Tibial nerve (tissue), 4 donors: ENCODE measurements around the gene THY1. TPM values are rescaled to one million over a fixed set of nuclear protein-coding genes. Genes with fewer than 3 reads are reported as not detected.

Source experiments
- DNase-seq, 2 donors: peaks; one replicate each; pipeline ENCODE4 v3.0.0-alpha.2; 2019; ENCODE audit warnings: low spot score in 2 of 2
- H3K27ac ChIP-seq, 4 donors: fragments of 200-600 bp; sonication (generic) in 3 of 4; one replicate each; pipeline ENCODE4 v1.5.1; 2017 to 2019; ENCODE audit warnings: mild to moderate bottlenecking in 1 of 4
- H3K27me3 ChIP-seq, 2 donors: fragments of 200-600 bp; sonication (generic) in 1 of 2; one replicate each; pipeline versions ENCODE4 v1.5.1 to v1.6.0; 2017 to 2019
- H3K36me3 ChIP-seq, 3 donors: fragments of 200-600 bp; sonication (generic); one replicate each; pipeline ENCODE4 v1.5.1; 2018 to 2019
- H3K4me1 ChIP-seq, 4 donors: fragments of 200-600 bp; sonication (generic) in 3 of 4; one replicate each; pipeline ENCODE4 v1.5.1; 2017 to 2019
- H3K4me3 ChIP-seq, 4 donors: fragments of 200-600 bp; sonication (generic) in 3 of 4; one replicate each; pipeline ENCODE4 v1.5.1; 2017 to 2019; ENCODE audit warnings: mild to moderate bottlenecking in 1 of 4, moderate library complexity in 1 of 4
- H3K9me3 ChIP-seq, 4 donors: fragments of 200-600 bp; sonication (generic) in 3 of 4; one replicate each; pipeline ENCODE4 v1.5.1; 2017 to 2019
- EP300 ChIP-seq, 2 donors: sonication (generic); formaldehyde crosslinking; IDR thresholded peaks; one replicate each; pipeline ENCODE4 v1.6.1; 2017; ENCODE audit warnings: antibody characterized with exemption in 2 of 2, mild to moderate bottlenecking in 1 of 2
- POLR2A ChIP-seq, 2 donors: fragments of 450-650 bp; IDR thresholded peaks; one replicate each; pipeline ENCODE4 v1.6.1; 2017; ENCODE audit warnings: antibody characterized with exemption in 2 of 2, mild to moderate bottlenecking in 2 of 2, moderate library complexity in 2 of 2
- WGBS, 2 donors: methylation state at CpG; one replicate each; pipeline ENCODE4 v1.1.5; 2018; 5-methylcytosine and 5-hydroxymethylcytosine counted together
- total RNA-seq, 4 donors: library from RNA; depleted of rRNA; stranded (reverse); fragments of >200 nt; gene quantifications; one replicate each; pipeline ENCODE4 v1.1.0, GENCODE V29; 2016
- TF ChIP-seq, protein P1 (sequence below), 5 experiments: fragments of 200-600 bp in 3 of 5; fragments of 450-650 bp in 2 of 5; sonication (generic) in 3 of 5; IDR thresholded peaks; one replicate each; pipeline ENCODE4 v1.5.1; 2016 to 2019; ENCODE audit warnings: antibody characterized with exemption in 5 of 5, mild to moderate bottlenecking in 3 of 5, moderate library complexity in 2 of 5

Gene THY1
- total RNA-seq, 4 donors from 2014 or later, result 0.63 to 12.9 (median 11.1) TPM; not detected in 1

- H3K27ac ChIP-seq, result peak overlapping the region; percentile 82 to 97 (median 94)
- no peak overlapping the region for H3K4me3 ChIP-seq
- TF ChIP-seq, protein P1, sequence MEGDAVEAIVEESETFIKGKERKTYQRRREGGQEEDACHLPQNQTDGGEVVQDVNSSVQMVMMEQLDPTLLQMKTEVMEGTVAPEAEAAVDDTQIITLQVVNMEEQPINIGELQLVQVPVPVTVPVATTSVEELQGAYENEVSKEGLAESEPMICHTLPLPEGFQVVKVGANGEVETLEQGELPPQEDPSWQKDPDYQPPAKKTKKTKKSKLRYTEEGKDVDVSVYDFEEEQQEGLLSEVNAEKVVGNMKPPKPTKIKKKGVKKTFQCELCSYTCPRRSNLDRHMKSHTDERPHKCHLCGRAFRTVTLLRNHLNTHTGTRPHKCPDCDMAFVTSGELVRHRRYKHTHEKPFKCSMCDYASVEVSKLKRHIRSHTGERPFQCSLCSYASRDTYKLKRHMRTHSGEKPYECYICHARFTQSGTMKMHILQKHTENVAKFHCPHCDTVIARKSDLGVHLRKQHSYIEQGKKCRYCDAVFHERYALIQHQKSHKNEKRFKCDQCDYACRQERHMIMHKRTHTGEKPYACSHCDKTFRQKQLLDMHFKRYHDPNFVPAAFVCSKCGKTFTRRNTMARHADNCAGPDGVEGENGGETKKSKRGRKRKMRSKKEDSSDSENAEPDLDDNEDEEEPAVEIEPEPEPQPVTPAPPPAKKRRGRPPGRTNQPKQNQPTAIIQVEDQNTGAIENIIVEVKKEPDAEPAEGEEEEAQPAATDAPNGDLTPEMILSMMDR (IDR thresholded peaks at IDR 0.05), result peak; percentile 71 to 89 (median 87)
- TF ChIP-seq EP300 (IDR thresholded peaks at IDR 0.05), result peak in 1 of 2 donors; percentile 46
- no peak for TF ChIP-seq POLR2A (IDR thresholded peaks at IDR 0.05)
- no peaks in the 10 kb centered on the region for H3K9me3 ChIP-seq
- peaks cover 0 to 86% (median 48%) of the 10 kb centered on the region in 4 donors for H3K4me1 ChIP-seq
- WGBS, 2 donors, result 31 to 40% methylated on average over 5 of the region's 5 CpGs
- peak; percentile 52 to 83 for DNase-seq
- no peaks in the 10 kb centered on the region for H3K36me3 ChIP-seq
- H3K27me3 ChIP-seq, result no peaks in the 10 kb centered on the region
Measured at GRCh38 chr11:119373921-119374631, 48.9 kb downstream of the THY1 start.

DNA sequence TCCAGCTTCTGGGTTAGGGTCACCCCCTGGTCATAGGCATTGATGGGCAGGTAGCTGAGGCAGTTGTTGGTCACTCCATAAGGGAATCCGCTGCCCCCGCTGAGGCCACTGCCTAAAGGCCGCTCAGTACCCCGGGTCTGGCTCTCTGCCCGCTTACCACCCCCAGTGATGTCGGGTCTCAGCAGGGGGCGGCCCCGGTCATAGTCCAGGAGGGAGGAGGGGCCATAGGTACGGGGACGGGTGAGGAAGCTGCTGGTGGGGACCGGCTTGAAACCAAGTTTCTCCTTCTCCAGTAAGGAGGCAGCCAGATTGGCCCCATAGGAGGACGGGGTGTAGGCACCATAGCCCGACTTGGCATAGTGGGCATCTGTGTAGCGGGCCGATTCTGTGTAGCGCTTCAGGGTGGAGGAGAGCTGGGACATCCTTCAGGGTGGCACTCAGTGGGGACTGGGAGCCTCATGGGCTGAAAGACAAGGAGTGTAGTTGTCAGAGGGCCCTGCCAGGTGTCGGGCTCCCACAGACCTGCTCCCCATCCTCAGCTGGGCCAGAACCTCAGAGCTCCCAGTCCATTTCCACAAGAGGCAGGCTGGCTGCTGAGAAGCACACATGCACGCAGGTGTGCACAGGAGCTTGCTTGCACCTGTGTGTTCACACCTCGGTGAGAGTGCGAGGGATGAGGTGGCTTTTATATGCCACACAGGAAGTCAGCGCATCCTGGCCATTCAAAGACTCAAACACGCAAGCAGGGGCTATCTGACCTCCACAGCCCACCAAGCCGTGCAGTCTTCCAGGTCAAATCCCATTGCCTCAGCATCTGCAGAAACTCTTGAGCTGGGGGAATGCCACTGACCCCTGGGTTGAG, 49.7 kb downstream of the THY1 start:
- no peak overlapping the region for H3K4me3 ChIP-seq
- TF ChIP-seq, protein P1 (IDR thresholded peaks at IDR 0.05), result no peak
- no peak for TF ChIP-seq EP300 (IDR thresholded peaks at IDR 0.05)
- no peak for TF ChIP-seq POLR2A (IDR thresholded peaks at IDR 0.05)
- H3K9me3 ChIP-seq, result no peaks in the 10 kb centered on the region
- H3K27ac ChIP-seq, result peak overlapping the region in 2 of 4 donors; percentile 96 to 97
- H3K4me1 ChIP-seq, result peaks cover 0 to 93% (median 55%) of the 10 kb centered on the region in 4 donors
- H3K27me3 ChIP-seq, result no peaks in the 10 kb centered on the region
- no peaks in the 10 kb centered on the region for H3K36me3 ChIP-seq
- DNase-seq, result no peak
- WGBS, 2 donors, result 68 to 72% methylated on average over 22 of the region's 23 CpGs

DNA sequence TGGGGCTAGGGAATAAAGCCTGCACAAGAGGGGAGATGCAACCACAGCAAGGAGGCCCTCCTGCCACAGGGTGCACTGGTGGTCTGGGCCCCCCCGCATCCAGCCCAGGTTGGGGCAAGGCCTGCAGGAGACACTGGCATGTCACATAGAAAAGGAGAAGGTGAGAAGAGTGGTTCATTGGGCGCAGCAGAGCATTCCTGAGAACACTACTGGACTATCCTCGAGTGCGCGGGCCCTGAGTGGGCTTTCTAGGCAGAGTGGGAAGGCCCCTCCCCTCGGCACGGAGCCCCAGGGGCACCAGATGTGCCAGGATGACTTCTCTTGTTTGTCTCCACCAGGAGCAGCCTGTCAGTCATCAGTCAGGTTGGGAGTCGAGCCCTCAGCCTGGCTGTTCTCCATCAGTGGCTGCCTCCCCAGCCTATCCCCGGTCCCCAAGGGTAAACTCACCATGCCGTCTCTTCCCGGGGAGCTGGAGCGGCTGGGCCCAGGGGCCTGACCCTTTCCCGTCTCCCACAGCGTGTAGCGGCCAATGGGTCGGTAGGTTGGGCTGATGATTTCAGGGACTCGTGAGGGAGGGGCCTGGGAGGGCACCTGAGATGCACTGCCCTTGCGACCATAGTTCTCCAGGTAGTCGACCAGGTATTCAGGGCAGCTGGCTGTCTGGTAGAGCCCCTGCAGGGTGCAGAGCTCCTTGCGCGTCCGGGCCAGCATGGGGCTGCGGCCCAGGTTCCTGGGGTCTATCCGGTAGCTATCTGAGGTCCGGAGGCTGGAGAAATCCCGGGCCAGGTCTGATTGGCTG, 50.5 kb downstream of the THY1 start:
- TF ChIP-seq, protein P1 (IDR thresholded peaks at IDR 0.05), result no peak
- TF ChIP-seq POLR2A (IDR thresholded peaks at IDR 0.05), result no peak
- TF ChIP-seq EP300 (IDR thresholded peaks at IDR 0.05), result no peak
- H3K4me1 ChIP-seq, result peaks cover 0 to 100% (median 61%) of the 10 kb centered on the region in 4 donors
- H3K4me3 ChIP-seq, result no peak overlapping the region
- H3K27ac ChIP-seq, result peak overlapping the region in 3 of 4 donors; percentile 31 to 97 (median 96)
- peaks cover 0 to under 1% of the 10 kb centered on the region in 2 donors for H3K27me3 ChIP-seq
- no peaks in the 10 kb centered on the region for H3K36me3 ChIP-seq
- DNase-seq, result no peak
- WGBS, 2 donors, result 84% methylated on average over 15 to 26 of the region's 26 CpGs
- no peaks in the 10 kb centered on the region for H3K9me3 ChIP-seq

- no peak for TF ChIP-seq EP300 (IDR thresholded peaks at IDR 0.05)
- no peak for TF ChIP-seq POLR2A (IDR thresholded peaks at IDR 0.05)
- TF ChIP-seq, protein P1 (IDR thresholded peaks at IDR 0.05), result peak in 4 of 5 experiments; percentile 11 to 29 (median 21)
- Histone ChIP-seq H3K27me3 (peaks cover 0 to 3% of the 10 kb centered on the region in 2 donors), H3K9me3 (no peaks in the 10 kb centered on the region), H3K27ac (peak overlapping the region in 3 of 4 donors; percentile 31 to 96 (median 60)), H3K36me3 (no peaks in the 10 kb centered on the region), H3K4me3 (no peak overlapping the region), H3K4me1 (peaks cover 0 to 100% (median 66%) of the 10 kb centered on the region in 4 donors)
- no peak for DNase-seq
- 34 to 43% methylated on average over 8 of the region's 8 CpGs for WGBS, 2 donors
Measured at GRCh38 chr11:119371778-119372182, 51.2 kb downstream of the THY1 start.
